Ascending aorta (tissue), 2 donors: ENCODE data around the gene PCDH9. TPM values are rescaled to one million over a fixed set of nuclear protein-coding genes. Genes with fewer than 3 reads are reported as not detected.

ENCODE experiments used
- DNase-seq, 2 donors: peaks; one replicate each; pipeline ENCODE4 v3.0.0-alpha.2; 2019; ENCODE audit warnings: low spot score in 2 of 2
- H3K27ac ChIP-seq, 2 donors: fragments of 200-600 bp; sonication (generic); one replicate each; pipeline ENCODE4 v1.5.1; 2016 to 2017; ENCODE audit warnings: mild to moderate bottlenecking in 1 of 2
- H3K27me3 ChIP-seq: fragments of 200-600 bp; sonication (generic); one replicate; pipeline ENCODE4 v1.5.1; 2017
- H3K36me3 ChIP-seq, 2 donors: fragments of 200-600 bp; sonication (generic); one replicate each; pipeline ENCODE4 v1.5.1; 2016
- H3K4me1 ChIP-seq, 2 donors: fragments of 200-600 bp; sonication (generic); one replicate each; pipeline ENCODE4 v1.5.1; 2016 to 2017; ENCODE audit warnings: mild to moderate bottlenecking in 1 of 2
- H3K4me3 ChIP-seq, 2 donors: fragments of 200-600 bp; sonication (generic); one replicate each; pipeline ENCODE4 v1.5.1; 2016 to 2017; ENCODE audit warnings: mild to moderate bottlenecking in 1 of 2
- H3K9me3 ChIP-seq, 2 donors: fragments of 200-600 bp; sonication (generic); one replicate each; pipeline ENCODE4 v1.5.1; 2016
- CTCF ChIP-seq, 3 experiments: fragments of 200-600 bp in 2 of 3; fragments of 450-650 bp in 1 of 3; sonication (generic) in 2 of 3; IDR thresholded peaks; one replicate each; pipeline ENCODE4 v1.5.1; 2016 to 2019; ENCODE audit warnings: antibody characterized with exemption in 3 of 3, mild to moderate bottlenecking in 1 of 3, moderate library complexity in 1 of 3
- intact Hi-C: fragments of 100-400 bp; cut with DNase I; formaldehyde crosslinking; loops from one replicate; pipeline ENCODE4 v1.15.1; 2023
- total RNA-seq: library from RNA; depleted of rRNA; stranded (reverse); fragments of >200 nt; gene quantifications from one replicate; pipeline ENCODE4 v1.1.0, GENCODE V29; 2016

Gene PCDH9
- total RNA-seq, 1 donor from 2014 or later: 3.6 TPM

GRCh38 chr13:66399873-66400272 is 830.3 kb downstream of the PCDH9 start:
- H3K4me1 ChIP-seq: no peaks in the 10 kb centered on the region
- no peaks in the 10 kb centered on the region for H3K9me3 ChIP-seq
- intact Hi-C loops: no loop called here
- no peaks in the 10 kb centered on the region for H3K27me3 ChIP-seq
- H3K36me3 ChIP-seq: no peaks in the 10 kb centered on the region
- no peak for TF ChIP-seq CTCF (IDR thresholded peaks at IDR 0.05)
- no peak for DNase-seq
- no peak overlapping the region for H3K27ac ChIP-seq
- H3K4me3 ChIP-seq: no peak overlapping the region

- H3K27me3 ChIP-seq: no peaks in the 10 kb centered on the region
- no peak for TF ChIP-seq CTCF (IDR thresholded peaks at IDR 0.05)
- H3K9me3 ChIP-seq: no peaks in the 10 kb centered on the region
- no peaks in the 10 kb centered on the region for H3K36me3 ChIP-seq
- DNase-seq: no peak
- H3K27ac ChIP-seq: no peak overlapping the region
- H3K4me3 ChIP-seq: no peak overlapping the region
- H3K4me1 ChIP-seq: no peaks in the 10 kb centered on the region
- intact Hi-C loops: no loop called here
Measured at GRCh38 chr13:66397133-66397532, 833.0 kb downstream of the PCDH9 start.

- no peak for TF ChIP-seq CTCF (IDR thresholded peaks at IDR 0.05)
- no peaks in the 10 kb centered on the region for H3K36me3 ChIP-seq
- H3K4me3 ChIP-seq: no peak overlapping the region
- H3K9me3 ChIP-seq: no peaks in the 10 kb centered on the region
- intact Hi-C loops: no loop called here
- no peaks in the 10 kb centered on the region for H3K27me3 ChIP-seq
- no peaks in the 10 kb centered on the region for H3K4me1 ChIP-seq
- DNase-seq: no peak
- no peak overlapping the region for H3K27ac ChIP-seq
Measured at GRCh38 chr13:66391322-66391721, 838.8 kb downstream of the PCDH9 start.

- TF ChIP-seq CTCF (IDR thresholded peaks at IDR 0.05): no peak
- DNase-seq: no peak
- Histone ChIP-seq H3K27ac (no peak overlapping the region), H3K36me3 (no peaks in the 10 kb centered on the region), H3K4me3 (no peak overlapping the region), H3K27me3 (no peaks in the 10 kb centered on the region), H3K9me3 (no peaks in the 10 kb centered on the region), H3K4me1 (no peaks in the 10 kb centered on the region)
- intact Hi-C loops: no loop called here
Measured at GRCh38 chr13:66378894-66379293, 851.2 kb downstream of the PCDH9 start.

GRCh38 chr13:66377569-66377968 is 852.6 kb downstream of the PCDH9 start:
- intact Hi-C loops: no loop called here
- no peak for DNase-seq
- Histone ChIP-seq H3K9me3 (no peaks in the 10 kb centered on the region), H3K4me3 (no peak overlapping the region), H3K4me1 (no peaks in the 10 kb centered on the region), H3K36me3 (no peaks in the 10 kb centered on the region), H3K27ac (no peak overlapping the region), H3K27me3 (no peaks in the 10 kb centered on the region)
- no peak for TF ChIP-seq CTCF (IDR thresholded peaks at IDR 0.05)

GRCh38 chr13:66375756-66376155 is 854.4 kb downstream of the PCDH9 start:
- TF ChIP-seq CTCF (IDR thresholded peaks at IDR 0.05): no peak
- no peaks in the 10 kb centered on the region for H3K36me3 ChIP-seq

More at GRCh38 chr13:66375756-66376155, 854.4 kb downstream of the PCDH9 start:
- Histone ChIP-seq H3K9me3 (no peaks in the 10 kb centered on the region), H3K27me3 (no peaks in the 10 kb centered on the region), H3K27ac (no peak overlapping the region), H3K4me3 (no peak overlapping the region), H3K4me1 (no peaks in the 10 kb centered on the region)
- intact Hi-C loops: no loop called here
- no peak for DNase-seq
